Stimulated activated CD4-positive, alpha-beta T cell treated with anti-CD3 and anti-CD28 coated beads, TNF-alpha, amount 100 ng/mL, for 48 hours (primary cell): ENCODE measurements around the gene NCOR2.

Source experiments
- DNase-seq, 3 donors: peaks; one replicate each; pipeline ENCODE4 v3.0.0-alpha.2; 2020; ENCODE audit warnings: low read depth in 3 of 3

The NCOR2 gene

GRCh38 chr12:124544311-124544970, 23.0 kb downstream of the NCOR2 start:
- DNase-seq: no peak

- DNase-seq: no peak
Measured at GRCh38 chr12:124543590-124544310, 23.7 kb downstream of the NCOR2 start.

- no peak for DNase-seq
Measured at GRCh38 chr12:124543052-124543589, 24.3 kb downstream of the NCOR2 start.

- no peak for DNase-seq
Measured at GRCh38 chr12:124542021-124542949, 25.1 kb downstream of the NCOR2 start.

- no peak for DNase-seq
Measured at GRCh38 chr12:124541322-124541721, 26.1 kb downstream of the NCOR2 start.

- DNase-seq: no peak
Measured at GRCh38 chr12:124539084-124540041, 28.0 kb downstream of the NCOR2 start.

GRCh38 chr12:124538194-124539082, 29.0 kb downstream of the NCOR2 start:
- DNase-seq: no peak

GRCh38 chr12:124537525-124538193, 29.8 kb downstream of the NCOR2 start:
- DNase-seq: no peak

- no peak for DNase-seq
Measured at GRCh38 chr12:124536641-124537040, 30.8 kb downstream of the NCOR2 start.

GRCh38 chr12:124534776-124535740, 32.4 kb downstream of the NCOR2 start:
- DNase-seq: no peak

GRCh38 chr12:124533456-124533855, 34.0 kb downstream of the NCOR2 start:
- no peak for DNase-seq

GRCh38 chr12:124532967-124533366, 34.4 kb downstream of the NCOR2 start:
- no peak for DNase-seq

- DNase-seq: no peak
Measured at GRCh38 chr12:124532331-124532750, 35.1 kb downstream of the NCOR2 start.

GRCh38 chr12:124531906-124532305, 35.5 kb downstream of the NCOR2 start:
- DNase-seq: no peak

GRCh38 chr12:124531281-124531745, 36.1 kb downstream of the NCOR2 start:
- DNase-seq: no peak

GRCh38 chr12:124530637-124531263, 36.7 kb downstream of the NCOR2 start:
- no peak for DNase-seq

GRCh38 chr12:124529565-124530276, 37.7 kb downstream of the NCOR2 start:
- no peak for DNase-seq
